GM06990 (cell line): Measurements from ENCODE around the gene OR6K2.

Source experiments
- DNase-seq: peaks from one replicate; pipeline ENCODE4 v3.0.0-alpha.2; 2011; ENCODE audit not compliant: insufficient read length; ENCODE audit errors: extremely low read depth
- H3K27me3 ChIP-seq: replicated peaks from 2 replicates; pipeline ENCODE4 v1.6.0; 2011; ENCODE audit warnings: low read length; ENCODE audit not compliant: control insufficient read depth, insufficient read depth
- H3K36me3 ChIP-seq: 2 replicates; pipeline ENCODE4 v1.5.1; 2011; ENCODE audit warnings: low read length; ENCODE audit not compliant: control insufficient read depth, insufficient read depth
- H3K4me3 ChIP-seq: replicated peaks from 2 replicates; pipeline ENCODE4 v1.5.1; 2011; ENCODE audit warnings: low read depth, mild to moderate bottlenecking, control low read depth, low read length
- TF ChIP-seq, protein P1 (sequence below): IDR thresholded peaks from 2 replicates; pipeline ENCODE4 v1.5.1; 2011; ENCODE audit warnings: low read length, control low read depth, mild to moderate bottlenecking, inconsistent platforms; ENCODE audit not compliant: insufficient read depth, poor library complexity, severe bottlenecking

OR6K2 gene

GRCh38 chr1:158681606-158682005, 18.8 kb downstream of the OR6K2 start:
- no peak overlapping the region for H3K4me3 ChIP-seq
- no peaks in the 10 kb centered on the region for H3K27me3 ChIP-seq
- H3K36me3 ChIP-seq, result no peaks in the 10 kb centered on the region
- no peak for DNase-seq
- TF ChIP-seq, protein P1, sequence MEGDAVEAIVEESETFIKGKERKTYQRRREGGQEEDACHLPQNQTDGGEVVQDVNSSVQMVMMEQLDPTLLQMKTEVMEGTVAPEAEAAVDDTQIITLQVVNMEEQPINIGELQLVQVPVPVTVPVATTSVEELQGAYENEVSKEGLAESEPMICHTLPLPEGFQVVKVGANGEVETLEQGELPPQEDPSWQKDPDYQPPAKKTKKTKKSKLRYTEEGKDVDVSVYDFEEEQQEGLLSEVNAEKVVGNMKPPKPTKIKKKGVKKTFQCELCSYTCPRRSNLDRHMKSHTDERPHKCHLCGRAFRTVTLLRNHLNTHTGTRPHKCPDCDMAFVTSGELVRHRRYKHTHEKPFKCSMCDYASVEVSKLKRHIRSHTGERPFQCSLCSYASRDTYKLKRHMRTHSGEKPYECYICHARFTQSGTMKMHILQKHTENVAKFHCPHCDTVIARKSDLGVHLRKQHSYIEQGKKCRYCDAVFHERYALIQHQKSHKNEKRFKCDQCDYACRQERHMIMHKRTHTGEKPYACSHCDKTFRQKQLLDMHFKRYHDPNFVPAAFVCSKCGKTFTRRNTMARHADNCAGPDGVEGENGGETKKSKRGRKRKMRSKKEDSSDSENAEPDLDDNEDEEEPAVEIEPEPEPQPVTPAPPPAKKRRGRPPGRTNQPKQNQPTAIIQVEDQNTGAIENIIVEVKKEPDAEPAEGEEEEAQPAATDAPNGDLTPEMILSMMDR, result no peak

- no peak for DNase-seq
- Histone ChIP-seq H3K27me3 (no peaks in the 10 kb centered on the region), H3K36me3 (no peaks in the 10 kb centered on the region), H3K4me3 (no peak overlapping the region)
- TF ChIP-seq, protein P1, result no peak
Observed at GRCh38 chr1:158679289-158679688, 21.2 kb downstream of the OR6K2 start.

DNA sequence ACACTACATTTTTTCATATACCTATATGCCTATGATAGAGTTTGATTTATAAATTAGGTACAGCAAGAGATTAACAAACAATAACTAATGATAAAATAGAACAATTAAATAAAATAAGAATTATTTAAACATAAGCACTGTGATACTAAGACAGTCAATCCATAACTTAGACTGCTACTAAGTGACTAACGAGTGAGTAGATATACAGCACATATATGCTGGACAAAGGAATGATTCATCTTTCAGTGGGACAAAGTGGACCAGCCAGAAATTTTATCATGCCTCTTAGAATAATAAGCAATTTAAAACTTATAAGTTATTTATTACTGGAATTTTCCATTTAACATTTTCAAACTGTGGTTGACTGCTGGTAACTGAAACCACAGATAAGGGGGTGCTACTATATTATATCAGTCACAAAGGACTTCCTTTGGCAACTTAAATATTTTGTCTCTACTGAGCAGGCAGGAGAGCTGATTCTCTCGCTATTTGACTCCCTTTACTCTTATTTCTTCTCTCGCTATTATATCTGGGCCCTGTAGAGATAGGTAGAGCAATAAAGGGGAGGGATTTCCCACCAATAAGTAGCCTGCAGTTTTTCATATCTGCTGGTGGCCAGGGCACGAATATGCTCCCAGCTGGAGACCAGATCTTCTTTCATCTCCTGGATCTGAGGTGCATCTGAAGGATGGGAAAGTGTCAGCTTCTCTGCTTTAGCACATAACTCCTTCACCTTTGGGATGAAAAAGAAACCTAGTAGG, 24.7 kb downstream of the OR6K2 start:
- H3K4me3 ChIP-seq, result no peak overlapping the region
- no peaks in the 10 kb centered on the region for H3K36me3 ChIP-seq
- TF ChIP-seq, protein P1, result no peak
- no peaks in the 10 kb centered on the region for H3K27me3 ChIP-seq
- DNase-seq, result no peak

- Histone ChIP-seq H3K27me3 (no peaks in the 10 kb centered on the region), H3K4me3 (no peak overlapping the region), H3K36me3 (no peaks in the 10 kb centered on the region)
- no peak for DNase-seq
- TF ChIP-seq, protein P1, result no peak
Observed at GRCh38 chr1:158674302-158674701, 26.1 kb downstream of the OR6K2 start.

DNA sequence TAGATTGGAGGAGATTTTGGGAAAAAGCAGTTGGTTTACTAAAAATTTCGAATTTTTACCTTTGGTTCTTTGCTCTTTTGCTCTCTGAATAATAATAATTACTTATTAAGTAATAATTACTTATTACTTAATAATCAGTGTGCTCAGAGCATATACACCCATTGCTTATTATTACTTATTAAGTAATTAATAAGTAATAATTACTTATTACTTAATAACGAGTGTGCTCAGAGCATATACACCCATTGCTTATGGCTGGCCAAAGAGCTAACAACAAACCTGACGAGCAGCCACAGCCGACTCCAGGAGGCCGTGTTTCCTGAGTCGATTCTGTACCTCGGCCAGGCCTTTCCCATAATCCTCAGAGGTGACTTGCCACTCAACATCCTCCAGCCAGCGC, 34.4 kb downstream of the OR6K2 start:
- TF ChIP-seq, protein P1, result no peak
- Histone ChIP-seq H3K27me3 (no peaks in the 10 kb centered on the region), H3K36me3 (no peaks in the 10 kb centered on the region), H3K4me3 (no peak overlapping the region)
- DNase-seq, result no peak

DNA sequence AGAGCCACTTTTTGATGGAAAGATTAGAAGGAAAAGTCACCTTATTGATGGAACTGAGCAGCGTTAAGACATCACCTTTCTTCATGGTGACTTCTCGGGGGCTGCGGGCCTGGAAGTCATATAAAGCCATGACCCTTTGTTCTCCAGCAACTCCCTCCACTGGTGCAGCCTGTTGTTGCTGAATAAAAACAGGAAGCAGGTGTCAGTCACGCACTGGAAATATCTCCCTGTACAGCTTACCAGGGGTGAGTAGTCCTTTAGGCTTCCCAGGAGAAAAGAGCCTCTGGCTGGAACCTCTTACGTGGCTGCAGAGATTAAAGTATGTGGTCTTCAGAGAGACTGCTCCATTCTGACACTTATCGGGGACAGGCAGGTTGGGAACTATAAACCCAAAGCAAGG, 45.9 kb downstream of the OR6K2 start:
- H3K4me3 ChIP-seq, result no peak overlapping the region
- TF ChIP-seq, protein P1, result no peak

More for the DNA sequence above, 45.9 kb downstream of the OR6K2 start:
- no peak for DNase-seq
- no peaks in the 10 kb centered on the region for H3K36me3 ChIP-seq
- H3K27me3 ChIP-seq, result no peaks in the 10 kb centered on the region
